ENCODE data around the gene PIGQ. TPM values are rescaled to one million over a fixed set of nuclear protein-coding genes. Genes with fewer than 3 reads are reported as not detected.

PIGQ gene
- polyA plus RNA-seq, 1 of the 3 experiments (the other 2 are of a cell fraction): 38.7 TPM

- TF ChIP-seq, protein P1, sequence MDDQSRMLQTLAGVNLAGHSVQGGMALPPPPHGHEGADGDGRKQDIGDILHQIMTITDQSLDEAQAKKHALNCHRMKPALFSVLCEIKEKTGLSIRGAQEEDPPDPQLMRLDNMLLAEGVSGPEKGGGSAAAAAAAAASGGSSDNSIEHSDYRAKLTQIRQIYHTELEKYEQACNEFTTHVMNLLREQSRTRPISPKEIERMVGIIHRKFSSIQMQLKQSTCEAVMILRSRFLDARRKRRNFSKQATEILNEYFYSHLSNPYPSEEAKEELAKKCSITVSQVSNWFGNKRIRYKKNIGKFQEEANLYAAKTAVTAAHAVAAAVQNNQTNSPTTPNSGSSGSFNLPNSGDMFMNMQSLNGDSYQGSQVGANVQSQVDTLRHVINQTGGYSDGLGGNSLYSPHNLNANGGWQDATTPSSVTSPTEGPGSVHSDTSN (IDR thresholded peaks at IDR 0.05): no peak
- TF ChIP-seq FOXM1 (IDR thresholded peaks at IDR 0.05; ENCODE audit: low read depth): no peak
- no peak for TF ChIP-seq MXI1 (IDR thresholded peaks at IDR 0.05; ENCODE audit: low read depth, low read length)
- no peak for TF ChIP-seq CHD2 (IDR thresholded peaks at IDR 0.05; ENCODE audit: low read length, partially characterized antibody)
- no peak for TF ChIP-seq RFX5 (IDR thresholded peaks at IDR 0.05; ENCODE audit: low read length)
- no peak for TF ChIP-seq EP300 (IDR thresholded peaks at IDR 0.05; ENCODE audit: borderline replicate concordance in 1 of 2, low read depth in 1 of 2, low read length in 1 of 2)
These were observed 21.0 kb downstream of the PIGQ start (continued) for GRCh38 chr16:590815-591200.

- Histone ChIP-seq H3K27ac (ENCODE audit: low read depth in 2 of 2, low read length in 1 of 2) (no peak overlapping the region), H3K9me2 (no peaks in the 10 kb centered on the region), H3K4me3 (ENCODE audit: low read depth in 2 of 2, low read length in 1 of 2) (peak overlapping the region; percentile 82 to 89; a peak in 3 of 4 replicates), H3F3A (replicated peaks; ENCODE audit: insufficient read depth) (peaks cover 19% of the 10 kb centered on the region), H3K4me2 (peak overlapping the region; percentile 100), H3K9me3 (no peaks in the 10 kb centered on the region), H3K79me2 (ENCODE audit: insufficient read depth) (peaks cover 80% of the 10 kb centered on the region), H3K36me3 (replicated peaks in 1 of 2; ENCODE audit: control insufficient read depth in 1 of 2, insufficient read depth in 2 of 2, low read length in 1 of 2) (peaks cover under 1 to 3% of the 10 kb centered on the region in 2 experiments), H3K27me3 (ENCODE audit: insufficient read depth) (no peaks in the 10 kb centered on the region), H4K20me1 (ENCODE audit: insufficient read depth) (peaks cover 45% of the 10 kb centered on the region), H3K4me1 (ENCODE audit: control insufficient read depth in 1 of 2, insufficient read depth in 2 of 2, low read depth in 1 of 2, low read length in 1 of 2) (peaks cover 14 to 27% of the 10 kb centered on the region in 2 experiments; a peak in 2 of 4 replicates), H2AFZ (ENCODE audit: low read depth) (no peak overlapping the region), H3K9ac (peak overlapping the region; percentile 81; the same call in 1 of the 2 replicates)
- no peak for DNase-seq
- CTCF ChIA-PET: no interaction called here
- POLR2A ChIA-PET: no interaction called here
- WGBS (ENCODE audit: low lambda C conversion rate): 94% methylated on average over 8 of the region's 8 CpGs
- no peak for TF ChIP-seq RXRA (IDR thresholded peaks at IDR 0.05; ENCODE audit: borderline replicate concordance, low read depth)
- TF ChIP-seq CTCF (IDR thresholded peaks at IDR 0.05): no peak
These were observed 21.5 kb downstream of the PIGQ start for GRCh38 chr16:591231-591630.

DNA sequence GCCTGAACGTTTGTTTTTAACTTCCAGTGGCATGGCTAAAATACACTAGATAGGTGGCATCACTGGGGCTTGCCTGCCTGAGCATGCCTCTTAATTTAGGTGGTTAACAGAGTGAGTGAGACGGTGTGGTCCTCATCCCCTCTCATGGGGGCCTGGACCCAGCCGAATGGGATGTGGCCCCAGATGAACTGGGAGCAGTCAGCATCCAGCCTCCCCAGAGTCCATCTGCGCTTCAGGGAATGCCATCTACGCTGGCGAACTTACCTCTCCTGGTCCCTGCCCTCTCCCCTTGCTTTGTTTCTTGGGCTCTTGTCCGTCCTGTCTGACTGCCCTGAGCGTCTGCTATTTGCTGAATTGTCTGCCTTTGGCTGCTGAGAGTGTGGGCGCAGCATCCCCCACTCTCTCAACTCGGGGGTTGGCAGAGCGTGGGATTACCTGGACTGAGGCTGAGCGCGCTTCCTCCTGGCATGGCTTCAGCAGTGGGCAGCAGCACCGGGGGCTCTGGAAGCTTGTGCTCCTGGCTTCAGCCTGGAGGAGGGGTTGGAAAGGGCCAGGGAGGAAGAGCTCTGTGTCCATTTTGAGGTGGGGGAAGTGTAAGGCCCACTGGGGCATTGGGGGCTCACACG is 22.2 kb downstream of the PIGQ start:
- Histone ChIP-seq H3K36me3 (replicated peaks in 1 of 2; ENCODE audit: control insufficient read depth in 1 of 2, insufficient read depth in 2 of 2, low read length in 1 of 2) (peaks cover 2 to 3% of the 10 kb centered on the region in 2 experiments), H3F3A (replicated peaks; ENCODE audit: insufficient read depth) (peaks cover 15% of the 10 kb centered on the region), H3K9me2 (no peaks in the 10 kb centered on the region), H3K9ac (no peak overlapping the region), H2AFZ (ENCODE audit: low read depth) (no peak overlapping the region), H3K4me2 (peak overlapping the region; percentile 100; the same call in 1 of the 2 replicates), H3K27ac (ENCODE audit: low read depth in 2 of 2, low read length in 1 of 2) (no peak overlapping the region), H3K4me3 (ENCODE audit: low read depth in 2 of 2, low read length in 1 of 2) (no peak overlapping the region), H3K9me3 (no peaks in the 10 kb centered on the region), H3K27me3 (ENCODE audit: insufficient read depth) (no peaks in the 10 kb centered on the region), H3K4me1 (ENCODE audit: control insufficient read depth in 1 of 2, insufficient read depth in 2 of 2, low read depth in 1 of 2, low read length in 1 of 2) (peaks cover 13 to 19% of the 10 kb centered on the region in 2 experiments; a peak in 2 of 4 replicates), H3K79me2 (ENCODE audit: insufficient read depth) (peaks cover 84% of the 10 kb centered on the region), H4K20me1 (ENCODE audit: insufficient read depth) (peaks cover 45% of the 10 kb centered on the region)
- ChIA-PET CTCF (interaction anchor here (1.2 kb wide), 1 partner anchor 9 kb away, joined by 4 read pairs; no protein-coding TSS in a partner anchor), POLR2A (no interaction called here)
- TF ChIP-seq MAX (IDR thresholded peaks at IDR 0.05; ENCODE audit: low read depth): no peak
- no peak for TF ChIP-seq FOXM1 (IDR thresholded peaks at IDR 0.05; ENCODE audit: low read depth)
- no peak for TF ChIP-seq MEF2A (IDR thresholded peaks at IDR 0.05; ENCODE audit: borderline replicate concordance, low read depth)
- TF ChIP-seq RCOR1 (IDR thresholded peaks at IDR 0.05; ENCODE audit: low read length): no peak
- TF ChIP-seq TEAD4 (IDR thresholded peaks at IDR 0.05; ENCODE audit: borderline replicate concordance, insufficient read depth): no peak
- no peak for DNase-seq
- WGBS (ENCODE audit: low lambda C conversion rate): 94% methylated on average over 14 of the region's 15 CpGs
